Esophagus squamous epithelium (tissue), 4 donors: ENCODE measurements around the gene OPCML.

Source experiments
- POLR2A ChIP-seq, 4 donors: fragments of 450-650 bp; IDR thresholded peaks; one replicate each; pipeline ENCODE4 v1.6.1; 2017; ENCODE audit warnings: antibody characterized with exemption in 4 of 4, mild to moderate bottlenecking in 4 of 4, moderate library complexity in 3 of 4
- TF ChIP-seq, protein P1 (sequence below), 6 experiments: fragments of 450-650 bp in 4 of 6; fragments of 200-600 bp in 2 of 6; sonication (generic) in 2 of 6; IDR thresholded peaks; one replicate each; pipeline ENCODE4 v1.5.1; 2016 to 2019; ENCODE audit warnings: antibody characterized with exemption in 6 of 6, mild to moderate bottlenecking in 4 of 6, moderate library complexity in 4 of 6

DNA sequence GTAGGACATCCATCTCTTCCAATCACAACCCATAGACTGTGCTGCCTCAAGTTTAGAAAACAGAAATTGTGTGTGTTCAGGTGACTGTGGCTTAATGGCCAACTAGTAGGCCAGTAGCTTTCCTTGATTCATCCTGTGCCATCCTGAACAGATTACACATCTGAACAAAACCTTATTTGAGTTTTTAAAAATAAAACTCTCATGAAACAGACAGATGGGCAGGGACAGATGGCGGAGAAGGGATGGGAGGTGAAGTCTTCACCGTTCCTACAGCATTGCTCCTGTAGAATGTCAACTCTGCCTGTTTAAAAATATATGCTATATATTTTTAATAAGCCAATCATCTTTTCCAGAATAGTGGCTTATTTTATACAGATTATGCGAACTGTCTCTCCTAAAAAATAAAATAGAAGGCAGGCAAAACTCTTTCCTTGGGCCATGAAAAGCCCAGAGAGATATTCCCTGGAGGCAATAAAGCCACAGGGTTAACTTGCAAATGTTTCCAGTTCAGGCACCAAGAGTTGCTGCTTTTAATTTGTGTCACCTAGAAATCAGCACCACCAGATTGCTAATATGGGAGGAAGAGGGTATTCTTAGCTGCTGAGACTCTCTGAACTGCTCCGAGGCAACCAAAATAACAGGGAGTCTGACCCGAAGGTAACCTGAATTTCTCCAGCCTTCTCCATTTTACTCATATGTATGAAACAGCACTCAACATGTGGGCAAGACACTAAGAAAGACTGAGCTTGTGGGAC lies 861.2 kb downstream of the OPCML start:
- TF ChIP-seq, protein P1, sequence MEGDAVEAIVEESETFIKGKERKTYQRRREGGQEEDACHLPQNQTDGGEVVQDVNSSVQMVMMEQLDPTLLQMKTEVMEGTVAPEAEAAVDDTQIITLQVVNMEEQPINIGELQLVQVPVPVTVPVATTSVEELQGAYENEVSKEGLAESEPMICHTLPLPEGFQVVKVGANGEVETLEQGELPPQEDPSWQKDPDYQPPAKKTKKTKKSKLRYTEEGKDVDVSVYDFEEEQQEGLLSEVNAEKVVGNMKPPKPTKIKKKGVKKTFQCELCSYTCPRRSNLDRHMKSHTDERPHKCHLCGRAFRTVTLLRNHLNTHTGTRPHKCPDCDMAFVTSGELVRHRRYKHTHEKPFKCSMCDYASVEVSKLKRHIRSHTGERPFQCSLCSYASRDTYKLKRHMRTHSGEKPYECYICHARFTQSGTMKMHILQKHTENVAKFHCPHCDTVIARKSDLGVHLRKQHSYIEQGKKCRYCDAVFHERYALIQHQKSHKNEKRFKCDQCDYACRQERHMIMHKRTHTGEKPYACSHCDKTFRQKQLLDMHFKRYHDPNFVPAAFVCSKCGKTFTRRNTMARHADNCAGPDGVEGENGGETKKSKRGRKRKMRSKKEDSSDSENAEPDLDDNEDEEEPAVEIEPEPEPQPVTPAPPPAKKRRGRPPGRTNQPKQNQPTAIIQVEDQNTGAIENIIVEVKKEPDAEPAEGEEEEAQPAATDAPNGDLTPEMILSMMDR (IDR thresholded peaks at IDR 0.05), result no peak
- TF ChIP-seq POLR2A (IDR thresholded peaks at IDR 0.05), result no peak
